GM18858 (cell line): Measurements from ENCODE around the gene GNAO1.

Experiments used
- ATAC-seq: cut with Tn5 transposase; IDR thresholded peaks from one replicate; pipeline ENCODE4 v1.9.1; 2021; ENCODE audit not compliant: unreplicated experiment

Gene GNAO1

GRCh38 chr16:56198006-56198754 is 6.9 kb downstream of the GNAO1 start:
- no peak for ATAC-seq

- no peak for ATAC-seq
Observed at GRCh38 chr16:56198755-56199114, 7.4 kb downstream of the GNAO1 start.

- ATAC-seq, result peak; percentile 59
Observed at GRCh38 chr16:56199164-56199563, 7.9 kb downstream of the GNAO1 start.

GRCh38 chr16:56201030-56201429 is 9.7 kb downstream of the GNAO1 start:
- ATAC-seq, result no peak

- ATAC-seq, result no peak
Observed at GRCh38 chr16:56202036-56202435, 10.7 kb downstream of the GNAO1 start.

- ATAC-seq, result peak; percentile 58
Observed at GRCh38 chr16:56203052-56203451, 11.8 kb downstream of the GNAO1 start.

GRCh38 chr16:56204816-56205215 is 13.5 kb downstream of the GNAO1 start:
- no peak for ATAC-seq

GRCh38 chr16:56206951-56207350 is 15.7 kb downstream of the GNAO1 start:
- no peak for ATAC-seq

GRCh38 chr16:56207421-56207820 is 16.1 kb downstream of the GNAO1 start:
- no peak for ATAC-seq

GRCh38 chr16:56211435-56211981 is 20.2 kb downstream of the GNAO1 start:
- ATAC-seq, result no peak

- no peak for ATAC-seq
Observed at GRCh38 chr16:56212144-56212543, 20.9 kb downstream of the GNAO1 start.

GRCh38 chr16:56221995-56222394 is 30.7 kb downstream of the GNAO1 start:
- no peak for ATAC-seq

- no peak for ATAC-seq
Observed at GRCh38 chr16:56222474-56222997, 31.2 kb downstream of the GNAO1 start.

GRCh38 chr16:56225017-56225742 is 33.9 kb downstream of the GNAO1 start:
- no peak for ATAC-seq

- no peak for ATAC-seq
Observed at GRCh38 chr16:56226187-56226586, 34.9 kb downstream of the GNAO1 start.

GRCh38 chr16:56226845-56227525 is 35.7 kb downstream of the GNAO1 start:
- no peak for ATAC-seq

- no peak for ATAC-seq
Observed at GRCh38 chr16:56227936-56228335, 36.6 kb downstream of the GNAO1 start.

- ATAC-seq, result no peak
Observed at GRCh38 chr16:56228476-56228875, 37.2 kb downstream of the GNAO1 start.

- no peak for ATAC-seq
Observed at GRCh38 chr16:56233795-56234566, 42.7 kb downstream of the GNAO1 start.

- no peak for ATAC-seq
Observed at GRCh38 chr16:56234737-56235136, 43.4 kb downstream of the GNAO1 start.

- ATAC-seq, result no peak
Observed at GRCh38 chr16:56237451-56237930, 46.2 kb downstream of the GNAO1 start.
